ENCODE measurements around the gene IL20.

Gene IL20

GRCh38 chr1:206864939-206865671 is at the start of gene IL20:
TSS of gene IL20 (plus strand) at chr1:206865623. CDS start at chr1:206865853, 230 bp downstream.
- peak; percentile 72 for DNase-seq (ENCODE audit: low read depth)

GRCh38 chr1:206816390-206817287 is 48.8 kb upstream of the IL20 start:
- DNase-seq (ENCODE audit: low read depth), result no peak

GRCh38 chr1:206821493-206821892 is 43.9 kb upstream of the IL20 start:
- no peak for DNase-seq (ENCODE audit: low read depth)

GRCh38 chr1:206823727-206824126 is 41.7 kb upstream of the IL20 start:
- no peak for DNase-seq (ENCODE audit: low read depth)

GRCh38 chr1:206824331-206824730 is 41.1 kb upstream of the IL20 start:
- no peak for DNase-seq (ENCODE audit: low read depth)

- no peak for DNase-seq (ENCODE audit: low read depth)
These were observed 39.0 kb upstream of the IL20 start for GRCh38 chr1:206826394-206826793.

GRCh38 chr1:206828061-206828460 is 37.4 kb upstream of the IL20 start:
- no peak for DNase-seq (ENCODE audit: low read depth)

- no peak for DNase-seq (ENCODE audit: low read depth)
These were observed 36.7 kb upstream of the IL20 start for GRCh38 chr1:206828765-206829164.

- DNase-seq (ENCODE audit: low read depth), result no peak
These were observed 36.1 kb upstream of the IL20 start for GRCh38 chr1:206829282-206829681.

GRCh38 chr1:206829875-206830274 is 35.5 kb upstream of the IL20 start:
- no peak for DNase-seq (ENCODE audit: low read depth)

- no peak for DNase-seq (ENCODE audit: low read depth)
These were observed 33.8 kb upstream of the IL20 start for GRCh38 chr1:206831650-206832049.

GRCh38 chr1:206832352-206832880 is 33.0 kb upstream of the IL20 start:
- DNase-seq (ENCODE audit: low read depth), result no peak

- no peak for DNase-seq (ENCODE audit: low read depth)
These were observed 32.2 kb upstream of the IL20 start for GRCh38 chr1:206833106-206833680.

GRCh38 chr1:206833801-206834200 is 31.6 kb upstream of the IL20 start:
- no peak for DNase-seq (ENCODE audit: low read depth)

- no peak for DNase-seq (ENCODE audit: low read depth)
These were observed 31.2 kb upstream of the IL20 start for GRCh38 chr1:206834217-206834616.

GRCh38 chr1:206834711-206835110 is 30.7 kb upstream of the IL20 start:
- DNase-seq (ENCODE audit: low read depth), result no peak

- DNase-seq (ENCODE audit: low read depth), result no peak
These were observed 30.2 kb upstream of the IL20 start for GRCh38 chr1:206835186-206835585.

GRCh38 chr1:206836111-206836510 is 29.3 kb upstream of the IL20 start:
- no peak for DNase-seq (ENCODE audit: low read depth)

- DNase-seq (ENCODE audit: low read depth), result no peak
These were observed 26.3 kb upstream of the IL20 start for GRCh38 chr1:206839006-206839560.

- DNase-seq (ENCODE audit: low read depth), result no peak
These were observed 25.6 kb upstream of the IL20 start for GRCh38 chr1:206839857-206840256.

GRCh38 chr1:206841609-206842323 is 23.7 kb upstream of the IL20 start:
- no peak for DNase-seq (ENCODE audit: low read depth)

GRCh38 chr1:206842854-206843253 is 22.6 kb upstream of the IL20 start:
- no peak for DNase-seq (ENCODE audit: low read depth)

Data from activated T-helper 1 cell treated with Interleukin-2 at 50 U/mL for 16 hours (primary cell).